IPS-18c (cell line): ENCODE results near the gene FAM90A1.
"Not testable (repeated sequence)": the region's sequence is repeated elsewhere in the genome, so short reads cannot be mapped to it uniquely, and the experiment has no call there.

ENCODE experiments used
- H3K4me3 ChIP-seq: 2 replicates; pipeline ENCODE4 v1.7.0; 2013; ENCODE audit warnings: low read depth, mild to moderate bottlenecking, low read length, moderate library complexity; ENCODE audit not compliant: insufficient read depth
- H3K9me3 ChIP-seq: one replicate; pipeline ENCODE4 v1.6.1; 2013; ENCODE audit warnings: mild to moderate bottlenecking, low read length, moderate library complexity; ENCODE audit not compliant: control insufficient read depth, insufficient read depth

FAM90A1 gene

DNA sequence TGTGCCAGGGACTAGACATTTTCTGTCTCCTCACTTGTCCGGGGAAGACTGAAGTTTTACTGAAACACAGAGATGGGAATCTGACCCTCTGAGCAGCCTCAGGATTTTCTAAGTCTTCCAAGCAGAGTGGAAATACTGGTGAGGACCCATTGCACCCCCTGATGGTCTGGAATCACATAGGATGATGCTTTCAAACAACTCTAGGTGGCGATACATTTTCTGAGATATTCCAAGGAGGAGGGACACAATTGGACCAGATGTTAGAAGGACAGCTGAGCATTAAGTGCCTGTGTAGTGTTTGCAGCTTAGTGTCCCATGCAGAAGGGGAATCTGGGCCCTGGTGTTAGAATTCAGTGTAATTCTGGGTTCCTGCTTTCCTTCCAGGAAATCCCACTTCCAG, 39.3 kb downstream of the FAM90A1 start:
- H3K4me3 ChIP-seq, H3K9me3 ChIP-seq: not testable (repeated sequence)

DNA sequence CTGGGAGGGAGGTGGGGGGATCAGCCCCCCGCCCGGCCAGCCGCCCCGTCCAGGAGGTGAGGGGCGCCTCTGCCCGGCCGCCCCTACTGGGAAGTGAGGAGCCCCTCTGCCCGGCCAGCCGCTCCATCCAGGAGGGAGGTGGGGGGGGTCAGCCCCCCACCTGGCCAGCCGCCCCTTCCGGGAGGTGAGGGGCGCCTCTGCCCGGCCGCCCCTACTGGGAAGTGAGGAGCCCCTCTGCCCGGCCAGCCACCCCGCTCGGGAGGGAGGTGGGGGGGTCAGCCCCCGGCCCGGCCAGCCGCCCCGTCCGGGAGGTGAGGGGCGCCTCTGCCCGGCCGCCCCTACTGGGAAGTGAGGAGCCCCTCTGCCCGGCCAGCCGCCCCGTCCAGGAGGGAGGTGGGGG, 43.2 kb downstream of the FAM90A1 start:
- H3K4me3 ChIP-seq, H3K9me3 ChIP-seq: not testable (repeated sequence)

DNA sequence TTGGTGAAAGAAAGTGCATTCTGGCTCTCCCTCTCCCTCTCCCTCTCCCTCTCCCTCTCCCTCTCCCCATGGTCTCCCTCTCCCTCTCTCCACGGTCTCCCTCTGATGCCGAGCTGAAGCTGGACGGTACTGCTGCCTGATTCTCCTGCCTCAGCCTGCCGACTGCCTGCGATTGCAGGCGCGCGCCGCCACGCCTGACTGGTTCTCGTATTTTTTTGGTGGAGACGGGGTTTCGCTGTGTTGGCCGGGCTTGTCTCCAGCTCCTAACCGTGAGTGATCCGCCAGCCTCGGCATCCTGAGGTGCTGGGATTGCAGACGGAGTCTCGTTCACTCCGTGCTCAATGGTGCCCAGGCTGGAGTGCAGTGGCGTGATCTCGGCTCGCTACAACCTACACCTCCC, 44.1 kb downstream of the FAM90A1 start:
- not testable (repeated sequence) for H3K4me3 ChIP-seq, H3K9me3 ChIP-seq

DNA sequence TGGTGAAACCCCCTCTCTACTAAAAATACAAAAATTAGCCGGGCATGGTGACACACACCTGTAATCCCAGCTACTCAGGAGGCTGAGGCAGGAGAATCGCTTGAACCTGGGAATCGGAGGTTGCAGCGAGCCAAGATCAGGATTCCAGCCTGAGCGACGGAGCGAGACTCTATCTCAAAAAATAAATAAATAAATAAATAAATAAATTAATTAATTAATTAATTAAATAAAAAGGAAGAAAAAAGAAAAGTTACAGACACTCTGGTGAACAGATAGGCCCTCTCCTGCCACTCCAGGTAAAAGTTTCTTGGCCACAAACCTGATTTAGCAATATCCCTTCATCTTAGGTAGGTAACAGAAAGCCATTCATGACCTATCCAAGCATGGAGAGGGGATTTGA, 44.5 kb downstream of the FAM90A1 start:
- H3K4me3 ChIP-seq, H3K9me3 ChIP-seq: not testable (repeated sequence)

DNA sequence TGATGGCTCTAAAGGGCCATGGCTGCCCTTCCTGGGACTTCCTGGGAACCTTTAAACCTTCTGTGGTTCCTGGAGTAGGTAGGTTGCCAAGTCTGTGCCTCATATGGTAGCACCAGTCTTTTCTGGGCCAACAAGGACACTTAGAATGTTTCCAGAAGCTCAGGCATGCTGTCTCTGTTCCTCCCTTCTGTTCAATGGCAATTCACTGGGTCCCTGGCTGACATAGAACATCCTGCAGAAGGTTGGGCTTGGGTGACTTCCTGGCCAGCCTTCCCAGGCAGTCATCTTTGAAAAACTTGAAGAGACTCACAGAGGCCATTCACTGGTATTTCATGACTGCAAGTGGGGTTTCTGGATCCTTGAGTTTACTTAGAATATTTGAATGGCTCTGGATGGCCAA, 46.1 kb downstream of the FAM90A1 start:
- not testable (repeated sequence) for H3K9me3 ChIP-seq, H3K4me3 ChIP-seq

DNA sequence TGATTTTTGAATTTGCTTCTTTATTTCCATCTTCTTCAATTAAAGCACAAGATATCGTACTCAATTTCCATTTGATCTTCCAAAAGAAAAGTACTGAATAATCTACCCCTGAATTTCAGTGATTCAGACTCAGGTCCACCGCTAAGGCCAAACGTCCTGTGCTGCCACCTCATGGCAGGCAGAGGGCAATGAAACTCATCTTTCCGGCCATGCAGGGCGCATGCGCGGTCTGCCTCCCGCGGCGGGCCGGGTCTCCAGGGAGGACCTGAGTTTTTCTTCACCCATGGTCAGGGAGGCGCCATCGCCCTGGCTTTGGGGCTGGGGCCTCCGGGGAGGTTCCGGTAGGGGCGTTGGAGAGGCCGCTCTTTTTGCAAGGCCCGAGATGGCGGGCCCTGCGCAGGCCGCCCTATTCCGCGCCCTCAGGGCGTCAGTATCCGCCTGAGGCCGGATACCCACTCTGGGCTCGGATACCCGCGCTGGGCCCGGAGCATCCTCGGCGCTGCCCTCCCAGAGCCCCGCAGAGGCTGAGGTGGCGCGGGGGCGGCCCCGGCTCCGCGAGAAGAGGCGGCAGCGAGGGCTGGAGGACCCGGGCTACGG, 47.3 kb downstream of the FAM90A1 start:
- H3K4me3 ChIP-seq, result peak overlapping the region; percentile 43; the same call in 1 of the 2 replicates
- not testable (repeated sequence) for H3K9me3 ChIP-seq

DNA sequence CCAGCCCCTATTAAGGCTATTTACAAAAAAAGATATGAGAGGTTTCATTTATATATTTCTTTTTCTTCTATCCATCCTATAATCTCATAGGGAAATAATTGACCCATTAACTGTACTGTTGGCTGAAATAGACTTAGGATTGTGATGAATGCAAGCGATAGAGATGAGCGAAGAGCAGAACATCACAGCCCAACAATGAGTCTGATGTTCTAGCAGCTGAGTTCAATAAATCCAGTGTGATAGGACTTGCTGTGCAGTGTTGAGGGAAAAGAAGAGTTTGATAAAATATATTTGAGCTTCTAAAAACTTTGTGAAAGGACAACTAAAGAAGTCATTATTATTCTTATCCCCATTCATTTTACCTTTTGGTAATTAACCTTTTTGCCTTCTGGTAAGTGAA, 54.5 kb downstream of the FAM90A1 start:
- not testable (repeated sequence) for H3K9me3 ChIP-seq, H3K4me3 ChIP-seq
